ENCODE results near the gene ADSS1.

Gene ADSS1

DNA sequence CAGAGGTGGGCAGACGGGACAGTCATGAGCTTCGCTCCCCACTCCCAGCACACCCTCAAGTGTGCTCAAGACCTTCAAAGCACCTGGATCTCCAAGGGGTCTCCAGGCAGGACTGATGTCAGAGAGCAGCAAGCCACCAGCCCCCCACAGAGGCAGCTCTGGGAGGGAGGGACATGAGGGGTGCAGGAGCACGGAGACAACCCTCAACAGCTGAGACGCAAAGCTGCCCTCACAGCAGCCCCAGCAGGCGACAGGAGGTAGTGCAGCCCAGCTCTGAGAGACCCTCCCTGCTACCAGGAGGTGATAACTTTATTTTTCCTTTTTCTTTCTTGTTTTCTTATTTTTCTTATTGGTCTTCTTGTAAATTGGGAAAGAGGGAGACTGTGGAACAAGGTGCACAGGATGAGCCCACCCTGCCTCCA, 46.8 kb downstream of the ADSS1 start:
- peak; percentile 52 for DNase-seq

DNA sequence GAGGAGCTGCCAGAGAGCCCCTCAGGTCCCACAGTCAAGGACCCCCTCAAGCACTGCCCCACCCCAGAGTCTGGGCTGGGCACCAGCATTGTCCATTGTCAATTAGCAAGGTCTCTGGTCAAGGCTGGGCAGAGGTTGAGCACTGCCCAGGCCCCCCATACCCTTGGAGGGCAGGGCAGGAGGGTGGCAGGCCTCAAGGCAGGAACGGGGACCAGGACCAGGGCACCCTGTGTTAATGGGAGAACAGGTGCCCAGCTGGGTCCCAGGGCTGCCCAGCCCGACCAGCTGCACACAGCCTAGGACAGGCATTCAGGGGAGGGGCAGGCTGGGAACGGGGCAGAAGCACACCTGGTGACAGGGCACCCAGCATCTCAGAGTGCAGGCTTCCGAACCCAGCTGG, 47.3 kb downstream of the ADSS1 start:
- no peak for DNase-seq

DNA sequence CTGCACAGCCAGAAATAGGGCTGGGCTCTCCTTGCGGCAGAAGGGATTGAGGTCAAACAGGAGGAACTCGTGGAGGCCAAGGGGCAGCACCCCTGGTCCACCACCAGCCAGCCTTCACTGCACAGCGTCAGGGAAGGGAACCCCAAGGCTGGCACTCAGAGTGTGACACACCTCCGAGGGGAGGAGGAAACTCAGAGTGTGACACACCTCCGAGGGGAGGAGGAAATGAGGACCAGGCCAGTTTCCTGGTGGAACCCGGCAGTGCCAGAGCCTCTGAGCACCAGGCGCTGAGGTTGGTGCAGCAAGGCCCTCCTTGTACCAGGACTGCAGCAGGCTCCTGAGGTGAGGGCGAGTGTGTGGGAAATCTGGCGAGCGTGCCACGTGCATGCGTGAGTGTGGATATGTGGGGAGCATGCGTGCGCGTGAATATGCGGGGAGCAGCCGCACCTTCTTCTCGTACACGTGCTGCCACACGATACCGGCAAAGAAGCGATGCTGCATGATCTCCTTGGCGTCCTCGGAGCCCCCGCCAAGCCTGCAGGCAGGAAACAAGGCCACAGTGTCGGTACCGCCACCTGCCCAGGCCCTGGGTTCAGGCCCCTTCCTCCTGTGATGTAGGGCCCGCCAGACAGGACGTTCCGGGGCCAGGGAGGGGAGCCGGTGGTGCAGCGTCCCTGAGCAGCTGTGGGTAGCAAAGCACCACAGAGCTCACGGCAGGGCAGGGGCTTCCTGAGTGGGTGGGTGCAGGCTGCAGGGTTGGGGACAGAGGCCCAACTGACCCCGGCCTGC, 48.1 kb downstream of the ADSS1 start:
- DNase-seq, result no peak

DNA sequence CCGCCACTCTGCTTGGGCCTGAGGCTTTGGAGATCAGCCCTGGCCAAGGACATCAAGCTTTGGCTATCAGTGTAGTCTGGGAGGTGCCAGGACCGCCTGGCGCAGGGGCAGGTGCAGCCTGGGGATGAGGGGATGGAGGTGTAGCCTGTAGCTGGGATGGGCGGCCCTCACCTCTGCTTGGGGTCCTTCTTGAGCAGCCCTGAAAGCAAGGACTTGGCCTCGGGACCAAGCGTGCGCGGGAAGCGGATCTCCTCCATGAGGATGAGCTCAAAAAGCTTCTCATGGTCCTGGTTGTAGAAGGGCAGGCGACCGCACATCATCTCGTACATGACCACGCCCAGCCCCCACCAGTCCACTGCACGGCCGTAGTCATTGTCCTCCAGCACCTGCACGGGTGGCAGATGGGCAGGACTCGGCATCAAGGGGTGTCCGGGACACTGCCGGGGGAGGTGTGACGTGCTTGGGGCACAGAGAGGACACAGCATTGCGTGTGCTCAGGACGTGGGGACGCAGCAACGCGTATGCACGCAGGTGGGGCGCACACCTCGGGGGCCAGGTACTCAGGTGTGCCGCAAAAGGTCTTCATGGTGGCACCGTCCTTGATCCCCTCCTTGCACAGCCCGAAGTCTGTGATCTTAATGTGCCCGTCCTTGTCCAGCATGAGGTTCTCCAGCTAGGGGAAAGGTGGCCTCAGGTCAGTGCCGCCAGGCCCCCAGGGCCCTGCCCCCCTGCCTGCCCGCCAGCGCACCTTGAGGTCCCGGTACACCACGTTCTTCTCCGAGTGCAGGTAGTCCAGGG, 48.9 kb downstream of the ADSS1 start:
- DNase-seq, result no peak

DNA sequence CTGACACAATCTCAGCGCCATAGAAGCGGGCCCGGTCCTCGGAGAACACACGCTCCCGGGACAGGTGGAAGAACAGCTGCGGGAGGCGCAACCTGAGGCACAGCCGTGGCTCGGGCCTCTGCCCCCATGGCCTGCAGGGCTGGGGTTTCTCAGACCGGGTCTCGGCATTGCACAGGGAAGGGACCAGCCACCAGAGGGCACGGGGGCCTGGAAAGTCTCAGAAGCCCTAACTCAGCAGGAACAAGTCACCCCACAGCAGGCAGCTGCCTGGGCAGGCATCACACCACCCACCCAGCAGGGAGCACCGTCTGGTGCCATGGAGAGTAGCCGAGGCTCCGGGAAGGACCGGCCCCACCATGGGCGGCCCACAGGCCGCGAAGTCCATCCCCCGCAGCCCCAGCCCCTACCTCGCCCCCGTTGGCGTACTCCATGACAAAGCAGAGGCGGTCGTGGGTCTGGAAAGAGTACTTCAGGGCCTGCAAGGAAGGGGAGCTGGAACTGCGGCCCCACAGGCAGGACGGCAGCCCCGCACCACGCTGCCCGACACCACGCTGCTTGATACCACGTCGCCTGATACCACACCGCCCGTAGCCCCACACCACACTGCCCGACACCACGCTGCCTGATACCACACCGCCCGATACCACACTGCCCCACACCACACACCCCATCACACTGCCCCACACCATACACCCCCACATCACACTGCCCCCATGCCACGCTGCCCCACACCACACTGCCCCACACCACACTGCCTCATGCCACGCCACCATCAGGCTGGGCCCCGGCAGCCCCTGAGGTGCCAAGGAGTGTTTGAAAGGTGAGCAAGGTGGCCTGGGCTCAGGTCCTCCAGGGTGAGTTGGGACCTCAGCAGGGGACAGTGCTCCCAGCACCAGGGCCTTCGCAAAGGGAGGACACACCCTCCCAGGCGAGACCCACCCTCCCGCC, 49.8 kb downstream of the ADSS1 start:
- DNase-seq, result no peak

DNA sequence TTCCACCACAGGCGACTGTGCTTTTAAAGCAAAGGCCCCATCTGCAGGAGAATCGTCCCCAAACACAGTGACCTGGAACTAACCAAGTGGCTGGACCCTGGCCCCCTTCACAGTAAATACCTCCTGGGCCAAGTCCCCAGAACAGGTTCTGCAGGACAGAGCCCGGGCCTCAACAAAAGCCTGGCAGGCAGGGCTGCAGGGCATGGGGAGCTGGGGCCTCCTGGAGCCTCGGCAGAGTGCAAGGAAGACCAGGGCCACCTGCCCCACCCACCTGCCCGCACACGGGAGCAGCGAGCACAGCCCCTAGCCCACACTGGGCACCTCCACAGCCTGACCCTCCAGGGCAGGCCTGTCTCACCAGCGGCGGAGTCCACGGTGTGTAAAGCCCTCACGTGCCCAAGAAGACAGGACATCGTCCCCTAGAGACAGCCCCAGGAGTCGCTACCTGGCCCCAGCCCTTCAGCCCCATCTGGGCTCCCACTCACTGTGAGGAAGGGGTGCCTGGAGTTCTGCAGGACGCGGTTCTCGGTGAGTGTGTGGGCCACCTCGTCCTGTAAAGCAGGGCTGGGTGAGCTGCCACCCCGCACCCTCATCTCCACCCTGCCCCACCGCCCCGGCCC, 50.5 kb downstream of the ADSS1 start:
- no peak for DNase-seq

DNA sequence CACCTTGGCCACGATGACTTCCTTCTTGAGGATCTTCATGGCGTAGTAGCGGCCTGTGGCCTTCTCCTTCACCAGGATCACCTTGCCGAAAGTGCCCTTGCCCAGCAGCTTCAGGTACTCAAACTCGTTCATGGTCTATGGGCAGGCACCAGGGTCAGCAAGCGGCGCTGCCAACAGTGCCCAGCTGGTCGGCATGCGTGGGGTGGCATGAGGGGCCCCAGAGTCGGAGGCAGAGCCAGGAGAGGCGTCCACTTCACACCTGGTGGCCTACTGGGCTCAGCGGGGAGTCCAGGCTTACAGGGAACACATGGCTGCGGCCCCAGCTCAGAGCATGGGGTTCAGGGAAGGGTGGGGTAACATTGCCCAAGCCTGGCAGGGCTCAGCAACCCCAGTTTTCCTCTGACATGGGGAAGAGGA, 51.1 kb downstream of the ADSS1 start:
- no peak for DNase-seq

DNA sequence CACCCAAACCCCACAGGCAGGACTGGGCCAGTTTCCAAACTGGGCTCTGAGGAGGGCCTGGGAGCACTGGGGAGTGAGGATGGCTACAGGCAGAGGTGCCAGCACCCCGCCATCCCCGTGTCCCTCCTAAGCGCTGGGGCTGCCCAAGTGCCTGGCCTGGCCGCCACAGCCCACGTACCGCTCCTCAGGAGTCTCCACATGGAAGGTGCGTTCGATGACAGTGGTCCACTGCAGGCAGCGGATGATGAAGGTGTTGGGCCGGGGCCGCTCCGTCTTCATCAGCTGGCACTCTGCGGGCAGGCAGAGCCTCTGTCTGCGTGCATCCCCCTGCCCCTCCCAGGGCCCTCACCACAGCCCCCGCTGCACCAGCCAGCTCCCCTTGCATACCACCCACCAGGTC, 52.5 kb downstream of the ADSS1 start:
- DNase-seq, result no peak

DNA sequence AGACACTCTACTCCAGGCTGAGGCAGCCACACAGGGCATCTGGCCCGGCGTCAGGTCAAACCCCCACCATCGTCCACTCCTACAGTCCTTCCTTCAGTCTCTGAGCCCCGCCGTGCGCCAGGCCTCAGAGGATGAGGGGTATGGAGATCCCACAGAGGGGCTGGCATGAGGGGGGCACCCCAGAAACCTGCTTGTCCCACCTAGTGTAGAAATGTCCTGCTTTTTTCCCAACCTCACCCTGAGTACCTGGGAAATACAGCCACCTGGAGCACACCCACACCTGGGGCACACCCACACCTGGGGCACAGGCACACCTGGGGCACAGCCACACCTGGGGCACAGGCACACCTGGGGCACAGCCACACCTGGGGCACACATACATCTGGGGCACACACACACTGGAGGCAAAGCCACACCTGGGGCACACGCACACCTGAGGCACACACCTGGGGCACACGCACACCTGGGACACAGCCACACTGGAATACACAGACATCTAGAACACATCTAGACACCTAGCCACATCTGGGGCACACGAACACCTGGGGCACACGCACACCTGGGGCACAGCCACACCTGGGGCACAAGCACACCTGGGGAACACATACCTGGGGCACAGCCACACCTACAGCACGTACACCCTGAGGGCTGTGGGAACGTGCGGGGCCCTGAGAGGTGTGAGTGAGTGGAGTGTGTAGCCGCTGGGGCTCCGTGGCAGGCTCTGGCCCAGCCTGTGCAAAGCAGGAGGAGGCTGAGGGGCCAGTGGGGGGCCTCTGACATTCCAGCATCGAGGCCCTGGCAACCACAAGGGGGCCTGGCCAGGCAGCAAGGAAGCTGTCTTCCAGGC, 53.2 kb downstream of the ADSS1 start:
- DNase-seq, result no peak

DNA sequence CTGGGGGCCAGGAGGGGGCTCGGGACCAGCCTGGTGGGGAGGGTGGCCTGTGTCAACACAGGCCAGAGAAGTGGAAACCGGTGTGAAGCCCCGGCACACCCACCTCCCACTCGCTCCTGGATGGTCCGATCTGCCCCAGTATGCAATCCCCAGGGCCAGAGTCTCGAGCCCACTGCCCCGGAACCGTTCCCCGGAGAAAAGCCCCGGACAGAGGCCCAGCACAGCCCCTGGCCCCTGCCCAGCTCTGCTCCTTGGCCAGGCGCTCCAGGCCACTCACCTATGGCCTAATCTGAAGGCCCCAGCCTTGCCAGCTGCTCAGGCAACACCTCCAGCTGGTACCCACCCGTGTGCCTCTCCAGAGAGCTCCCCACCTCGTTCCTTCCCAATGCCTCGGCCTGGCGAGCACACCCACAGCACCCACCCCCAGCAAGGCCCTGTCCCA, 53.8 kb downstream of the ADSS1 start:
- no peak for DNase-seq

DNA sequence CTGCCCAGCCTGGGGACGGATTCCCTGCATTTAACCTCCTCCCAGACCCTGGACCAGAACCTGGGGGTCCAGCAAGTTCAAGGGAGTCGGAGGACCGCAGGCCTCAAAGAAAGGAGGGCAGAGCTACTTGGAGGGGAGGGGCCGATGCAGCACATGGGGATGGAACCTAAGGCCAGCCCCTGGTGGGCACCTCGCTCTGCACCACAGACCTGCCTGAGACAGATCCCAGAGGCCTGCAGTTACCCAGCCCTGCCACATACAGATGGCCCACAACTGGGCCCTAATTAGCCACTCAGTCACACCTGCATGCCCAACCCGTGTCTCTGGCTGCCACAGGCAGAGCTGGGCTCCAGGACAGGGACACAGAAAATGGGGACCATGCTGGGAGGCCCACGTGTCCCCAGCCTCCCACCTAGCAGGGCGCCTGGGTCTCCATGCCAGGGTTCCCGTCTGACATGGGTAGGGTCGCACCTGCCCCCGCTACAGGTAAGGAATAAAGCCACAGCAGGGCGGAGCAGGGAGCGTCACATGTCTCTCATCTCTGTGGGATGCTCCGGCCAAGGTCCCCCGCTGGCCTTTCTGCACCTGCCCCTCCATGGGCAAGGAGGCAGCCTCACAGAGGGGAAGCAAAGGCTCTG, 54.8 kb downstream of the ADSS1 start:
- no peak for DNase-seq

DNA sequence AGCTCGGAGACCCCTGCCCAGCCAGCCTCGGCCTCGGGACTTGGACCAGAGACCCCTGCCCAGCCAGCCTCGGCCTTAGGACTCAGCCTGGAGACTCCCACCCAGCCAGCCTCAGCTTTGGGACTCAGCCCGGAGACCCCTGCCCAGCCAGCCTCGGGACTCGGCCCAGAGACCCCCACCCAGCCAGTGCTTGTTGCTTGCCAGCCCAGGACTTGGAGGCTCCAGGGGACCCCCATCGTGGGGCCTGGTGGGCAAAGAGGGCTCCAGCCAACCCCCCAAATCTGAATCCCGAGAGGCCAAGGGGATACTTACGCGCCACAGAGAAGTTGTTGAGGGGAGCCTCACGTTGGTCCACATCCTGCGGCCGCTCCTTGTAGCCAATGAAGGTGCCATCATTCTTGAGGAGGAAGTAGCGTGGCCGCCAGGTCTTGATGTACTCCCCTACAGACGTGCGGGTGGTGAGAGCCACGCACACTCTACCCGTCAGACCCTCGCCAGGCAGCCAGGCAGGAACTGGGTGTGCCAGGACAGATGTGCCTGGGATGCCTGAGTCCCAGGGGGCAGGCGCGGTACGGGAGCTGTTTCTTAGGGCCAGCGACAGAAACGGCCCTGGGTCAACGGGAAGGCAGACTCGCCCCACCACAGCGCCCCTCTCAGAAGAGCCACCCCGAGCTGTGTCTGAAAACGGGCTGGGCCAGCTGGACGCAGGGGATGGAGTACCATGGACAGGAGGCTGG, 55.9 kb downstream of the ADSS1 start:
- no peak for DNase-seq

DNA sequence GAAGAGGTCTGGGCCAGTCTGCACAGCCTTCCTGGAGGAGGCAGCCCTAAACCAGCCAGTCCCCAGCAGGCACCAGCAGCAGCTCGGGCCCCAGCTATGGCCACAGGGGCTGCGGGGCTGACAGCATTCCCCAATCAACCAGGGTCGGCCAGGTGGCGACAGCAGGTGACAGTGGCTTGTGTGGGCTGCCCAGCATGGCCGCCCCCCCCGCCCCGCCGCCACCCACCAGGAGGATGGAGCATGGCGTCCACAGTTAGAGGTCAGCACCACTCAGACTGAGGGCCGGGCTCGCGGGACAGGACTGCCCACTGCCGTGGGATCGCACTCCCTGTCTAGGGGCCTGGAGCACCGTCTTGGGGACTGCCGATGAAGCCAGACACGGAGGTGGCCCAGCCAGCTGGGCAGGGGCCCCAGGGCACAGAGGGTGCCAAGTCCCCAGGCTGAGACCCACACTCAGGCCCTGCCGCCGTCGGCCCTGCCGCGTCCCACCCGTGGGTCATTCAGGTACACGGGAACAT, 56.5 kb downstream of the ADSS1 start:
- no peak for DNase-seq

DNA sequence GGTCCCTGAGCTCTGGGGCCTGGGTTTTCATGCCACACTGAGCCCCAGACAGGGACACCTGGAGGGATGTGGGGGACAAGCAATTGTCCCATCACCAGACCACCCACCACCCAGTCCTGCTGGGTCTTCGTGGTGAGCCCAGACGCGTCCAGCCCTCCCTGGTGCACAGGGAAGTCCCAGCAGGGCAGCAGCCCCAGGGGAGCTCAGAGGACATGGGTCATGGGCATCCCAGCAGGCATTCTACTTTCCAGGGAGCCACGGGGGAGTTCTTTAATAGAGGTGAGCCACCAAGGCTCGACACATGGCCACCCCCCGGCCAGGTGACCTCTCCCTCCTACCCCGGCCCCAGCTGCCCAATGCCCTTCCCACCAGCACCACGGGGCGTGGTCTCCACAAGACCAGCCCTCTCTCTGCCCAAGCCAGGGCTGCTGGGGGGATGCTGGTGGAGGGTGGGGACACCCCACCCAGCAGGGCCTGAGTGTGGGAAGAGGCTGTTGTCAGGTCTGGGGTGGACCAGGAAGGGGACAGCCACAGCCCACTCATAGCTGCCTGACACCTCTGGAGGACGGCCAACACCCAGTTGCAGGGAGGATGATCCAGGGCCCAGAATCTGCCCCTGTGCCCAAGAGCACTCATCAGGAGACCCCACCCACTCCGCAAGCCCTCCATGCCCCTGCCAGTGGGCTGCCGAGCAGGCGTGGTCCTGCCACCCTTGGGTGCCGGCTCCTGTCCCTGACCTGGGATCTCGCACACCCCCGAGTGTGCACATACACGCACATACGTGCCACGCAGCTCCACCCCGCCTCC, 57.4 kb downstream of the ADSS1 start:
- no peak for DNase-seq

DNA sequence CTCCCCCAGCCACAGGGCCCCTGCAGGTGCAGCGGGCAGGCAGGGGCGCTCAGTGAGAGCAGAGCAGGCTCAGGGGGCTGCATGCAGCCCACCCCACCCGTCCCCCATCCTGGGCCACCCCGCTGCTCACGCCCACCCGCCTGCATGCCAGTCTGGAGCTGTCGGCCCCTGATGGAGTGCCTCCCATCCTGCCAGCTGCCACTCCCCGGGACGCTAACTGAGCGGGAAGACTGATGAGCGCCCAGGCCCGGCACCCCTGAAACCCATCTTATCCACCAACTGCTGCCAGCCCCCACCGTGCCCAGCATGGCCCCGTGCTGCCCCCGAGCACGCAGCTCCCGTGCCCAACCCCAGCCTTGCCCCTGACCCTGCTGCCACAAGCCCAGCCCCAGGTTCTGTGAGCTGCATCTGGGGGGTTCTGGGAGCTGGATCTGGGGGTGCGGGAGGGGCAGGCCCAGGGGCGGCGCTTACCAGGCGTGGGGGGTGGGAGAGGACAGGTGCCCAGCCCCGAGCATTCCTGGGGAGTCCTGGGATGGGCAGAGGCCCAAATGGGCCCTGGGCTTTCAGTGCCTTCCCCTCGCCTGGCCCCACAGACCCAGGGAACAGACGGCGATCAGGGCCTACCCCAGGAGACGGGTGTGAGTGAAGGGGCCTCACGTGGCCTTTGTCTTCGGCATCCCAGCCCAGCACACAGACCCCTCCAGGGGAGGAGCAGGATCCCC, 58.2 kb downstream of the ADSS1 start:
- no peak for DNase-seq

DNA sequence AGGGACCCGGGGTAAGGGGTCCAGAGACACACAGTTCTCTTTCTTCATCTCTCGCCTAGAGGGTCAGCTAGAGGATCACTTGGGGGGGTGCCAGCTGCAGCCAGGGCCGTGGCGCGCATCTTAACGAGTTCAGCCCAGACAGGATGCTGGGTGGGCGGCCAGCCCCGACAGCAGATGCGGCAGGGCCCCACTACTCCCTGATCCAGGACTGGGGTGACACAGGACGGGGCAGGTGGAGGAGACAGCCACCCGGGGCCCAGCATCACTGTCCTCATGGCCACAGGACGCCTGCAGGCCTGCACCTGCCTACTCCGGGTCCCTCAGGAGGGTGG, 58.7 kb downstream of the ADSS1 start:
- DNase-seq, result no peak

DNA sequence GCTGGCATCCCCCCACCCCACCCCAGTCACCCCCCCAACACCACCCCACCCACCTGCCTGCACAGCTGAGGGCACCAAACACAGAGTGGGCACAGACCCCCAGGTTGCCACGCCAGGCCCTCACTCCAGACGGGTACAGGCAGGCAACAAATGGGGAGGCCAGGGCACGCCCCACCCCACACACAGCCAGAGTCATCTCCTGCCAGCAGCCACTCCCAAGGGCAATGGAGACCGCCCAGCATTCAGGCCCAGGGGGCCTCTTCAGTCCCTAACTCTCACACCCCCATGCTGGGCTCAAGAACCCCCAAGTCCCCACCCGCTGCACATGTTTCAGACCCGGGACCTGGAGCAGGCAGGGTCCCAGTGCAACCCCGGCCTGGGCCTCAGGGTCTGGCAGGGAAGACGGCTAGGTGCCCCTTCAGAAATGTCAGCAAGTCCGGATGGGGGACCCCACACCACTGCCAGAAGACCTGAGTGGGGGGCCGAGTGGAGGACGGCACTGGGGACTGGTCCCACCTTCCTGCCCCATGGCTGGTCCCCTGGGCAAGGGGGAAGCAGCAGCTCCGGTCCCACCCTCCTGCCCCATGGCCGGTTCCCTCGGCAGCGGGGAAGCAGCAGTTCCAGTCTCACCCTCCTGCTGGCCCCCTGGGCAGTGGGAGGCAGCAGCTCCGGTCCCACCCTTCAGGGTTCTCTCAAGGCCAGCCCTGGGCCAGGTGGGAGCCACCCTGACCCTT, 59.6 kb downstream of the ADSS1 start:
- DNase-seq, result no peak

DNA sequence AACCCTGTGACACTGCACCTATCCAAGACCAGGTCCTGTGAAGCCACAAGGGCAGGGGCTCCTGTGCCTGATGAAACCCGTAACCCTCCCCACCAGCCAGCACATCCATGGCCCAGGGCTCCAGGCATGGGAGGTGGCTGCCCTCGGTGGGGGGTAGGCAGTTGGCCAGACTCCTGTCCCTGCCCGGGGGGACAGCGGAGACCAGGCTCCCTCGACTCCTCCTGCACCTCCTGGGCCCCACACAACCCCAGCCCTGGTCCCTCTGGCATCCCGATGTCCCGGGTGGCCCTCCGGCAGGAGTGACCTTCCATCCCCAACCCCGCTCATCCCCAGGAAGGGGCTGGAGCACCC, 60.2 kb downstream of the ADSS1 start:
- DNase-seq, result no peak
